ENCODE data around the gene FARSB. TPM values are rescaled to one million over a fixed set of nuclear protein-coding genes. Genes with fewer than 3 reads are reported as not detected.

Gene FARSB
- total and polyA plus RNA-seq, 7 experiments from 2014 or later = 10.5 to 31.8 (median 16.5) TPM

DNA sequence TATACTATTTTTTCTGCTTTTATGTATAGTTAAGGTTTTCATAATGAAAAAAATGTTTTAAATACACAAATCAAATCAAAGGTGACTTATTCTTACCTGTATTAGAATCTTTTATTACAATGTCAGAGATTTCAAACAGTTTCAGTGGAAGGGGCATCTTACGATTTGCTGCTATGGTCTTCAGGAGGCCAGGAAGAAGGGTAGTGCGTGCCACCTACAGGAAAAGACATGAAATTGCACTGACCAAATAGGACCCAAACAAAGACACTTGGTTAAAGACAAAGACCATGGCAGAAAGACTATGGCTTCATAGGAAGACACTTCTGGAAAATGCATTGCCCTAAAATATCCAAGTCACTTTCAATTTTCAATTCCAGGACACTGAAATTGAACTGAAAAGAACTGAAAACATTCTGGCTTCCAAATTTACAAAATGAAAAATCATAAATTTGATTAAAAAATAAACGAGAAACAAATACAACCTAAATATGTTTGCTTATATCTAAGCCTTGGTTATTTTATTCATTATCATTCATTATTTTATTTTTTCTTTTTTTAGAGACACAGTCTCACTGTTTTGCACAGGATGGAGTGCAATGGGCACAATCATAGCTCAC, 42.1 kb downstream of the FARSB start:
- Mint-ChIP-seq H3K9me3 (no peaks in the 10 kb centered on the region), H3K27ac (peak overlapping the region in 1 of 9 donors; percentile 46), H3K27me3 (no peaks in the 10 kb centered on the region), H3K4me1 (peaks cover 0 to 6% (median 0%) of the 10 kb centered on the region in 7 donors), H3K4me3 (no peak overlapping the region), H3K36me3 (peaks cover 0 to 45% (median 9%) of the 10 kb centered on the region in 5 donors)
- POLR2A ChIA-PET = no interaction called here
- peaks cover 0 to 36% (median 0%) of the 10 kb centered on the region in 3 experiments for H3K36me3 ChIP-seq (ENCODE audit: control insufficient read depth in 2 of 3, insufficient read depth in 3 of 3, low read length in 3 of 3)
- no peak for ATAC-seq
- CTCF ChIA-PET = interaction anchor here (0.6 kb wide), 1 partner anchor 95 kb away, joined by 3 read pairs; no protein-coding TSS in a partner anchor
- intact Hi-C loops (cut with micrococcal nuclease) = loop anchor here (1.0 kb wide), 1 partner anchor 296 kb away; no protein-coding TSS in a partner anchor
- no peak overlapping the region for H3K27ac ChIP-seq (ENCODE audit: low read depth, low read length)
- no peaks in the 10 kb centered on the region for H3K9me3 ChIP-seq (ENCODE audit: control insufficient read depth in 2 of 3, low read length in 3 of 3)
- H3K4me3 ChIP-seq (ENCODE audit: low read length) = no peak overlapping the region
- DNase-seq = peak in 3 of 9 donors; percentile 2 to 11 (median 2)
- no peaks in the 10 kb centered on the region for H3K27me3 ChIP-seq (ENCODE audit: control insufficient read depth in 2 of 2, insufficient read depth in 2 of 2, low read length in 2 of 2)
- no peaks in the 10 kb centered on the region for H3K4me1 ChIP-seq (ENCODE audit: control insufficient read depth in 2 of 2, insufficient read depth in 2 of 2, low read length in 2 of 2)

DNA sequence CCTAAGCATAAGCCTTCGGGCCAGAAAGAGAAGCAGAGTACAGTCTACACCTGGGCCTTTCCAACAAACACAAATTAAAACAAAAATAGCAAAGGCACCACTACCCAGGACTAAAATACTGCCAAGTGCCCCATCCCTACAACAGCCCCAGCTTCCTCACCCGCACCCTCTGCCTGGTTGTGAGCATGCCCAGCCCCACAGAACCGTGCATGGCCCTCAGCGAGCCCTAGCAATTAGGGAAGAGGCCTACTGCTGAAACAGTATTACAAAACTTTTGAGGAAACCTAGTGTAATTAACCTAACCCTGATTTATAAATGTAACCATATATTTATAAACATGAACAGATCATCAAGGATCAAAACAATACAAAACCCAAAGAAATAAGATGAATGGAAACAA, 44.2 kb downstream of the FARSB start:
- Histone ChIP-seq H3K36me3 (ENCODE audit: control insufficient read depth in 2 of 3, insufficient read depth in 3 of 3, low read length in 3 of 3) (peaks cover 0 to 30% (median 0%) of the 10 kb centered on the region in 3 experiments), H3K4me3 (ENCODE audit: low read length) (no peak overlapping the region), H3K4me1 (ENCODE audit: control insufficient read depth in 2 of 2, insufficient read depth in 2 of 2, low read length in 2 of 2) (no peaks in the 10 kb centered on the region), H3K9me3 (ENCODE audit: control insufficient read depth in 2 of 3, low read length in 3 of 3) (no peaks in the 10 kb centered on the region), H3K27ac (ENCODE audit: low read depth, low read length) (no peak overlapping the region), H3K27me3 (ENCODE audit: control insufficient read depth in 2 of 2, insufficient read depth in 2 of 2, low read length in 2 of 2) (no peaks in the 10 kb centered on the region)
- Mint-ChIP-seq H3K4me1 (peaks cover 0 to 6% (median 0%) of the 10 kb centered on the region in 7 donors), H3K36me3 (peaks cover 0 to 50% (median 13%) of the 10 kb centered on the region in 5 donors), H3K27me3 (no peaks in the 10 kb centered on the region), H3K27ac (peak overlapping the region in 1 of 9 donors; percentile 22), H3K4me3 (no peak overlapping the region), H3K9me3 (no peaks in the 10 kb centered on the region)
- POLR2A ChIA-PET = no interaction called here
- DNase-seq (no peak), ATAC-seq (no peak)
- intact Hi-C loops (cut with micrococcal nuclease) = no loop called here
- CTCF ChIA-PET = no interaction called here

DNA sequence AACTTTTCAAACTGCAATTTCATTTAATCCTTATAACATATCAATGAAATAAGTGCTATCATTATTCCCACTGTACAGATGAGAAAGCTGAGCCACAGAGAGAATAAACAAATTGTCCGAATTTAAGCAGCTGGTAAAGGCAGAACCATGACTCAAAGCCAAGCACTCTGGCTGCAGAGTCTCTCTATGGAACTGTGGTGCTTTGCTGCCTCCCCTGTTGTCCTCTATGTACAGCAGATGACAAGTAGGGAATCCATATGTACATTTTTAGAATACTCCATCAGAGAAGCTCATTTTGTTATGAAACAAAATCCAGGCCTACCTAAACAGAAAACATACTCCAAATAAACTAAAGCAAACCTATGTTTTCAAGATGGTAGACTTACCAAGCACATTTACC, 45.1 kb downstream of the FARSB start:
- no peak overlapping the region for H3K27ac Mint-ChIP-seq
- ChIA-PET POLR2A (no interaction called here), CTCF (interaction anchor here (0.8 kb wide), 1 partner anchor 20 kb away, joined by 6 read pairs; no protein-coding TSS in a partner anchor)
- Histone ChIP-seq H3K4me1 (ENCODE audit: control insufficient read depth in 2 of 2, insufficient read depth in 2 of 2, low read length in 2 of 2) (no peaks in the 10 kb centered on the region), H3K27ac (ENCODE audit: low read depth, low read length) (no peak overlapping the region), H3K4me3 (ENCODE audit: low read length) (no peak overlapping the region), H3K27me3 (ENCODE audit: control insufficient read depth in 2 of 2, insufficient read depth in 2 of 2, low read length in 2 of 2) (no peaks in the 10 kb centered on the region), H3K9me3 (ENCODE audit: control insufficient read depth in 2 of 3, low read length in 3 of 3) (no peaks in the 10 kb centered on the region), H3K36me3 (ENCODE audit: control insufficient read depth in 2 of 3, insufficient read depth in 3 of 3, low read length in 3 of 3) (peaks cover 0 to 34% (median 0%) of the 10 kb centered on the region in 3 experiments)
- H3K9me3 Mint-ChIP-seq = no peaks in the 10 kb centered on the region
- intact Hi-C loops (cut with micrococcal nuclease) = no loop called here
- no peak overlapping the region for H3K4me3 Mint-ChIP-seq
- H3K36me3 Mint-ChIP-seq = peaks cover 4 to 51% (median 22%) of the 10 kb centered on the region in 5 donors
- DNase-seq = no peak
- no peak for ATAC-seq
- peaks cover 0 to 9% (median 0%) of the 10 kb centered on the region in 7 donors for H3K4me1 Mint-ChIP-seq
- no peaks in the 10 kb centered on the region for H3K27me3 Mint-ChIP-seq

DNA sequence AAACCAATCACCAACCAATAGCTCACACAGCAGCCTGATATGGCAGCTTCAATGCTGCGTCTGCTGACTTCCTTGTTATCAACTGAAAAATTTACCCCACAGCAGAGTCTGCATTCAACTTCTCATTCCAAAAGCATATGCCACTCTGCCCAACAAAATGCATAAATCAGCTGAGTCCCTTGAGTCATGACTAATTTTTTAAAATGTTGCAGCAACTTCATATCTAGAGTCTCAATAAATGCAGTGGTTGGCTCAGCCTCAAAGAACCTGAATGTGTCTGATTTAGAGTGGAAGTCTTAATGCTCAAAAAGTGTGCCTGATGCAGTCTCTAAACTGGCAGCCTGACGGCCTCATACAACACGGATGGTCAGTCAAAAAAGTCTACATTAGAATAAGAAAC, 46.5 kb downstream of the FARSB start:
- POLR2A ChIA-PET = no interaction called here
- CTCF ChIA-PET = no interaction called here

DNA sequence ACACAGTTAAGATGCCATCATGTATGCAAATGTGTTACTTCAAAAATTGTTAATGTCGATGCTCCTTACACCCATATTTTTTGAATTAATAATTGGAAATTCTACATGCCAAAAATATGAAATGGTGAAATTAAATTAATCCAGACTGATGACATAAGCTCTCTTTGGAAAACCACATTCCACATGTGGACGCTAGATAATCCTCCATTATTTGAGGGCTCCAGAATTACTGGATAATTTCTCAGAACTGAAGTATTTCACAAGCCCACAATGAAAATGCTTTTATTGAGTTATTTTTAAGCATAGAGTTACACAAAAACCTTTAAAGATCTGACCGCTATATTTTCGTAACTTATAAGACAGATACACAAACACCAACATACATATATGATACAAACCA, 47.8 kb downstream of the FARSB start:
- Histone ChIP-seq H3K27me3 (ENCODE audit: control insufficient read depth in 2 of 2, insufficient read depth in 2 of 2, low read length in 2 of 2) (no peaks in the 10 kb centered on the region), H3K4me1 (ENCODE audit: control insufficient read depth in 2 of 2, insufficient read depth in 2 of 2, low read length in 2 of 2) (no peaks in the 10 kb centered on the region), H3K9me3 (ENCODE audit: control insufficient read depth in 2 of 3, low read length in 3 of 3) (no peaks in the 10 kb centered on the region), H3K4me3 (ENCODE audit: low read length) (no peak overlapping the region), H3K27ac (ENCODE audit: low read depth, low read length) (no peak overlapping the region), H3K36me3 (ENCODE audit: control insufficient read depth in 2 of 3, insufficient read depth in 3 of 3, low read length in 3 of 3) (peaks cover 0 to 22% (median 0%) of the 10 kb centered on the region in 3 experiments)
- peaks cover 7 to 48% (median 19%) of the 10 kb centered on the region in 5 donors for H3K36me3 Mint-ChIP-seq
- ChIA-PET CTCF (no interaction called here), POLR2A (interaction anchor here (0.6 kb wide), 1 partner anchor 36 kb away, joined by 3 read pairs; no protein-coding TSS in a partner anchor)
- intact Hi-C loops (cut with micrococcal nuclease) = no loop called here
- DNase-seq (no peak), ATAC-seq (no peak)
- no peaks in the 10 kb centered on the region for H3K9me3 Mint-ChIP-seq
- peak overlapping the region in 1 of 9 donors; percentile 4 for H3K27ac Mint-ChIP-seq
- peaks cover 0 to 5% (median 0%) of the 10 kb centered on the region in 7 donors for H3K4me1 Mint-ChIP-seq
- H3K27me3 Mint-ChIP-seq = no peaks in the 10 kb centered on the region
- H3K4me3 Mint-ChIP-seq = no peak overlapping the region

More for the DNA sequence above, 46.5 kb downstream of the FARSB start:
- H3K27me3 ChIP-seq (ENCODE audit: control insufficient read depth in 2 of 2, insufficient read depth in 2 of 2, low read length in 2 of 2) = no peaks in the 10 kb centered on the region
- no peak for DNase-seq
- Mint-ChIP-seq H3K4me1 (peaks cover 0 to 5% (median 0%) of the 10 kb centered on the region in 7 donors), H3K27ac (peak overlapping the region in 1 of 9 donors; percentile 41), H3K27me3 (no peaks in the 10 kb centered on the region), H3K36me3 (peaks cover 5 to 48% (median 23%) of the 10 kb centered on the region in 5 donors), H3K9me3 (no peaks in the 10 kb centered on the region), H3K4me3 (no peak overlapping the region)
- H3K4me3 ChIP-seq (ENCODE audit: low read length) = no peak overlapping the region
- H3K36me3 ChIP-seq (ENCODE audit: control insufficient read depth in 2 of 3, insufficient read depth in 3 of 3, low read length in 3 of 3) = peaks cover 0 to 26% (median 0%) of the 10 kb centered on the region in 3 experiments
- ATAC-seq = no peak
- intact Hi-C loops (cut with micrococcal nuclease) = no loop called here
- no peaks in the 10 kb centered on the region for H3K9me3 ChIP-seq (ENCODE audit: control insufficient read depth in 2 of 3, low read length in 3 of 3)
- H3K27ac ChIP-seq (ENCODE audit: low read depth, low read length) = no peak overlapping the region
- no peaks in the 10 kb centered on the region for H3K4me1 ChIP-seq (ENCODE audit: control insufficient read depth in 2 of 2, insufficient read depth in 2 of 2, low read length in 2 of 2)

DNA sequence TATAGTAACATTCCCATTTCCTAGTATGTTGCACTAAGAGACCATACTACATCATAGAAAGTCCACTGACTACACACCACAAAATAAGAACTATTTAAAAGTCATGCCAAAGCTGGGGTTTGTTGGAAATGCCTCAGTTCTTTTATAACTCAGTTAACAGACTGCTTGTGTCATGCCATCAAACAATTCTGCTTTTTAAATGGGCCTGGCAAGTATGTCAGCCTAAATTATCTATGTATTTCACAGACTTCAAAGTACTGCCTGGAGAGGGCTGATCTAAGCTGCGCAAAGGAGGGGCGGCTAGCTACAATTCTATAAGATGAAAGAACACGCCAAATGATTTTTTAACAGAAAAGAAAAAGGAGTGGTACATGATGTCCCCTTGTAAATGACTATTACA, 49.6 kb downstream of the FARSB start:
- Mint-ChIP-seq H3K36me3 (peaks cover 4 to 36% (median 18%) of the 10 kb centered on the region in 5 donors), H3K4me1 (peaks cover 0 to 5% (median 0%) of the 10 kb centered on the region in 7 donors), H3K27ac (peak overlapping the region in 1 of 9 donors; percentile 15), H3K9me3 (no peaks in the 10 kb centered on the region), H3K4me3 (no peak overlapping the region), H3K27me3 (no peaks in the 10 kb centered on the region)
- Histone ChIP-seq H3K4me3 (ENCODE audit: low read length) (no peak overlapping the region), H3K4me1 (ENCODE audit: control insufficient read depth in 2 of 2, insufficient read depth in 2 of 2, low read length in 2 of 2) (no peaks in the 10 kb centered on the region), H3K36me3 (ENCODE audit: control insufficient read depth in 2 of 3, insufficient read depth in 3 of 3, low read length in 3 of 3) (peaks cover 0 to 9% (median 0%) of the 10 kb centered on the region in 3 experiments), H3K27me3 (ENCODE audit: control insufficient read depth in 2 of 2, insufficient read depth in 2 of 2, low read length in 2 of 2) (no peaks in the 10 kb centered on the region), H3K9me3 (ENCODE audit: control insufficient read depth in 2 of 3, low read length in 3 of 3) (no peaks in the 10 kb centered on the region), H3K27ac (ENCODE audit: low read depth, low read length) (no peak overlapping the region)
- intact Hi-C loops (cut with micrococcal nuclease) = no loop called here
- ATAC-seq = no peak
- ChIA-PET CTCF (no interaction called here), POLR2A (no interaction called here)
- no peak for DNase-seq
